Panc1 (cell line): ENCODE data around the gene ADA. TPM values are rescaled to one million over a fixed set of nuclear protein-coding genes. Genes with fewer than 3 reads are reported as not detected.

Experiments used
- ATAC-seq: fragments of 200-7000 bp; cut with Tn5 transposase; 2 replicates; pipeline ENCODE4 v1.9.1; 2020; ENCODE audit warnings: mild to moderate bottlenecking, moderate library complexity
- BruUV-seq: library from RNA; stranded (reverse); fragments of 400-500 nt; replicated peaks from 2 replicates; lab custom pipeline; 2021; lab: Mats Ljungman, UMichigan
- CTCF ChIA-PET: fragments of 300-600 bp; sonication (Branson Sonifier 250); formaldehyde crosslinking; loops from one replicate; lab custom pipeline; 2022; ENCODE audit warnings: antibody characterized with exemption; lab: Charles Lee
- POLR2A ChIA-PET: fragments of 300-600 bp; sonication (Branson Sonifier 250); formaldehyde crosslinking; loops from one replicate; lab custom pipeline; 2022; ENCODE audit warnings: antibody characterized with exemption; lab: Charles Lee
- DNase-seq: peaks from one replicate; pipeline ENCODE4 v3.0.0-alpha.2; 2010; ENCODE audit warnings: low read depth, low spot score
- H3K27ac ChIP-seq: 2 replicates; pipeline ENCODE4 v1.5.1; 2011; ENCODE audit warnings: mild to moderate bottlenecking, low read length, inconsistent platforms
- H3K27me3 ChIP-seq: fragments of 200-500 bp; sonication (Bioruptor generic); 2 replicates; pipeline ENCODE4 v1.6.0; 2014; ENCODE audit warnings: low read length, inconsistent platforms; ENCODE audit not compliant: control insufficient read depth, insufficient read depth
- H3K36me3 ChIP-seq: fragments of 200-500 bp; sonication (Bioruptor generic); 2 replicates; pipeline ENCODE4 v1.5.1; 2014; ENCODE audit warnings: inconsistent platforms, mild to moderate bottlenecking, low read length, moderate library complexity; ENCODE audit not compliant: control insufficient read depth, insufficient read depth
- H3K4me1 ChIP-seq: 2 replicates; pipeline ENCODE4 v1.5.1; 2011; ENCODE audit warnings: inconsistent platforms, mild to moderate bottlenecking, low read length, moderate library complexity; ENCODE audit not compliant: control insufficient read depth, insufficient read depth
- H3K4me3 ChIP-seq, 2 experiments: 2 replicates each; pipeline ENCODE4 v1.5.1; 2011 to 2012; ENCODE audit warnings: low read depth in 2 of 2, low read length in 2 of 2, mild to moderate bottlenecking in 2 of 2, inconsistent platforms in 1 of 2, moderate library complexity in 1 of 2
- H3K9me3 ChIP-seq: fragments of 200-500 bp; sonication (Bioruptor generic); 2 replicates; pipeline ENCODE4 v1.5.1; 2014; ENCODE audit warnings: low read depth, mild to moderate bottlenecking, inconsistent platforms, low read length, moderate library complexity; ENCODE audit not compliant: control insufficient read depth, insufficient read depth
- CTCF ChIP-seq: fragments of 450-650 bp; IDR thresholded peaks from 2 replicates; pipeline ENCODE4 v1.5.1; 2017; ENCODE audit warnings: mild to moderate bottlenecking
- POLR2AphosphoS5 ChIP-seq: IDR thresholded peaks from 2 replicates; pipeline ENCODE4 v1.6.1; 2012; ENCODE audit warnings: mild to moderate bottlenecking, low read depth, low read length, moderate library complexity
- REST ChIP-seq, 2 experiments: IDR thresholded peaks; 2 replicates each; pipeline ENCODE4 v1.6.1; 2011 to 2012; ENCODE audit warnings: low read depth in 2 of 2, control low read depth in 1 of 2, low read length in 1 of 2, mild to moderate bottlenecking in 1 of 2, moderate library complexity in 1 of 2; ENCODE audit not compliant: insufficient read depth in 1 of 2
- SIN3A ChIP-seq: IDR thresholded peaks from 2 replicates; pipeline ENCODE4 v1.6.1; 2012; ENCODE audit warnings: low read depth, mild to moderate bottlenecking, low read length, moderate library complexity, borderline replicate concordance; ENCODE audit not compliant: insufficient read depth
- TCF7L2 ChIP-seq: IDR thresholded peaks from 2 replicates; pipeline ENCODE4 v1.6.1; 2011; ENCODE audit warnings: mild to moderate bottlenecking, low read depth, low read length, inconsistent platforms
- in situ Hi-C: cut with HindIII; loops from 2 replicates; pipeline ENCODE4 v1.10.0; 2016; ENCODE audit warnings: low sequenced_read_pairs, low pct_unique_long_range_greater_than_20kb
- intact Hi-C: fragments of 100-400 bp; cut with micrococcal nuclease; formaldehyde crosslinking; loops from one replicate; pipeline ENCODE4 v1.10.0; 2022; ENCODE audit not compliant: unreplicated experiment
- total RNA-seq: library from RNA; stranded (reverse); gene quantifications from one replicate; pipeline ENCODE4 v1.2.1, GENCODE V29; 2021; ENCODE audit not compliant: unreplicated experiment

ADA gene
- total RNA-seq, 1 experiment from 2014 or later = 53.8 TPM

- DNase-seq (no peak), ATAC-seq (no peak)
- Histone ChIP-seq H3K4me1 (no peaks in the 10 kb centered on the region), H3K9me3 (no peaks in the 10 kb centered on the region), H3K36me3 (no peaks in the 10 kb centered on the region), H3K4me3 (no peak overlapping the region), H3K27me3 (no peaks in the 10 kb centered on the region), H3K27ac (no peak overlapping the region)
- intact Hi-C loops = no loop called here
- no TSS peak for BruUV-seq
- in situ Hi-C loops = no loop called here
- CTCF ChIA-PET = no interaction called here
- TF ChIP-seq REST (IDR thresholded peaks at IDR 0.05; ENCODE audit: insufficient read depth in 1 of 2, low read depth in 2 of 2, low read length in 1 of 2) = no peak
- TF ChIP-seq SIN3A = no peak
- TF ChIP-seq POLR2AphosphoS5 = no peak
- TF ChIP-seq CTCF = no peak
- TF ChIP-seq TCF7L2 = no peak
- POLR2A ChIA-PET = no interaction called here
Measured at GRCh38 chr20:44629542-44629941, 22.0 kb downstream of the ADA start.

GRCh38 chr20:44629017-44629385 is 22.5 kb downstream of the ADA start:
- Histone ChIP-seq H3K9me3 (no peaks in the 10 kb centered on the region), H3K36me3 (no peaks in the 10 kb centered on the region), H3K27ac (no peak overlapping the region), H3K4me1 (no peaks in the 10 kb centered on the region), H3K27me3 (no peaks in the 10 kb centered on the region), H3K4me3 (no peak overlapping the region)
- no TSS peak for BruUV-seq
- ChIA-PET POLR2A (no interaction called here), CTCF (no interaction called here)
- TF ChIP-seq CTCF = no peak
- TF ChIP-seq SIN3A = no peak
- TF ChIP-seq REST (IDR thresholded peaks at IDR 0.05; ENCODE audit: insufficient read depth in 1 of 2, low read depth in 2 of 2, low read length in 1 of 2) = no peak
- TF ChIP-seq POLR2AphosphoS5 = no peak
- TF ChIP-seq TCF7L2 = no peak
- DNase-seq = no peak
- intact Hi-C loops = no loop called here
- in situ Hi-C loops = no loop called here
- ATAC-seq = no peak
